ENCODE measurements around the gene CWC27. TPM values are rescaled to one million over a fixed set of nuclear protein-coding genes. Genes with fewer than 3 reads are reported as not detected.

Gene CWC27
- total RNA-seq, 1 donor from 2014 or later: 33.4 TPM

- Mint-ChIP-seq H3K9me3 (ENCODE audit: low read depth) (no peaks in the 10 kb centered on the region), H3K4me1 (ENCODE audit: low read depth) (no peaks in the 10 kb centered on the region), H3K4me3 (ENCODE audit: low read depth) (no peak overlapping the region), H3K36me3 (ENCODE audit: insufficient read depth) (peaks cover 3% of the 10 kb centered on the region), H3K27ac (no peak overlapping the region), H3K27me3 (no peaks in the 10 kb centered on the region)
- TF ChIP-seq, protein P1, sequence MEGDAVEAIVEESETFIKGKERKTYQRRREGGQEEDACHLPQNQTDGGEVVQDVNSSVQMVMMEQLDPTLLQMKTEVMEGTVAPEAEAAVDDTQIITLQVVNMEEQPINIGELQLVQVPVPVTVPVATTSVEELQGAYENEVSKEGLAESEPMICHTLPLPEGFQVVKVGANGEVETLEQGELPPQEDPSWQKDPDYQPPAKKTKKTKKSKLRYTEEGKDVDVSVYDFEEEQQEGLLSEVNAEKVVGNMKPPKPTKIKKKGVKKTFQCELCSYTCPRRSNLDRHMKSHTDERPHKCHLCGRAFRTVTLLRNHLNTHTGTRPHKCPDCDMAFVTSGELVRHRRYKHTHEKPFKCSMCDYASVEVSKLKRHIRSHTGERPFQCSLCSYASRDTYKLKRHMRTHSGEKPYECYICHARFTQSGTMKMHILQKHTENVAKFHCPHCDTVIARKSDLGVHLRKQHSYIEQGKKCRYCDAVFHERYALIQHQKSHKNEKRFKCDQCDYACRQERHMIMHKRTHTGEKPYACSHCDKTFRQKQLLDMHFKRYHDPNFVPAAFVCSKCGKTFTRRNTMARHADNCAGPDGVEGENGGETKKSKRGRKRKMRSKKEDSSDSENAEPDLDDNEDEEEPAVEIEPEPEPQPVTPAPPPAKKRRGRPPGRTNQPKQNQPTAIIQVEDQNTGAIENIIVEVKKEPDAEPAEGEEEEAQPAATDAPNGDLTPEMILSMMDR (IDR thresholded peaks at IDR 0.05; ENCODE audit: unreplicated experiment): no peak
- no peak for DNase-seq (ENCODE audit: low spot score, unreplicated experiment)
Observed at GRCh38 chr5:64786372-64786771, 17.6 kb downstream of the CWC27 start.

DNA sequence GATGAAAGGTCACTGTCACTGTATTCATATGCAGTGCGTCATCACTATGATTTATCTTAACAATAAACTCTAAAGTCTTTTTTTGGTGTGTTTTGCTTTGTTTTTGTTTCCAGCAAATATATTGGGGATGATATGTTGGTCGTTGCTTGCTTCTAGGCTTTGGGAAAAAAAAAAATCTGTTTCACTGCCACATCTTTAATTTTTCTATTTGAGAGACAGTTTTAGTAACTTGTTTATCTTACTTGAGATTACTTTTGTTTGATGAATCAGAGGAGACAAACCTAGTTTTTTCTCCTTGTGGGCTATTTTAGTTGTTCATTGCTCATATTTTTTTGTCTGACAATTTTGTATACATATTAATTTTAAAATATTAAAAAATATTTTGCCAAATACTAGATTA lies 19.4 kb downstream of the CWC27 start:
- H3K4me3 Mint-ChIP-seq (ENCODE audit: low read depth): no peak overlapping the region
- no peaks in the 10 kb centered on the region for H3K9me3 Mint-ChIP-seq (ENCODE audit: low read depth)
- no peaks in the 10 kb centered on the region for H3K4me1 Mint-ChIP-seq (ENCODE audit: low read depth)
- no peaks in the 10 kb centered on the region for H3K27me3 Mint-ChIP-seq
- peaks cover 3% of the 10 kb centered on the region for H3K36me3 Mint-ChIP-seq (ENCODE audit: insufficient read depth)
- no peak for DNase-seq (ENCODE audit: low spot score, unreplicated experiment)
- no peak overlapping the region for H3K27ac Mint-ChIP-seq
- TF ChIP-seq, protein P1 (IDR thresholded peaks at IDR 0.05; ENCODE audit: unreplicated experiment): no peak

DNA sequence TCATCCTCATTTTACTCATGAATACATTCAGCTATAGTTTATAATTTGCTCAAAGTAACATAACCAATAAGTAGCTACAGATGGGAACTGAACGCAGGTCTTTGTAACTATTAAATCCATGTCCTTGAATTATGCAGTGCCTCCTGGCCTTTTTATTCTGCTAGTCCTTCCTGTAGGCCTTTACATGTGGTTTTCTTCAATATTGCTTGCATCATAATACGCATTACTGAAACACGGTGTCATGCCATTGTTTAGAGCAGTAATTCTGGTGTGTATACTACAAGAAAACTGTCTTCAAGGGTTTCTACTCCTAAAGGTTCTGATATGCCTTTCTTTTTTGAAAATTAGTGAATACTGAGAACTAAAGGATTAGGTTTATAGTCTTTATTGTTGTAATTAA lies 20.7 kb downstream of the CWC27 start:
- H3K27ac Mint-ChIP-seq: no peak overlapping the region
- H3K9me3 Mint-ChIP-seq (ENCODE audit: low read depth): no peaks in the 10 kb centered on the region
- peaks cover 5% of the 10 kb centered on the region for H3K4me1 Mint-ChIP-seq (ENCODE audit: low read depth)
- H3K4me3 Mint-ChIP-seq (ENCODE audit: low read depth): no peak overlapping the region
- TF ChIP-seq, protein P1 (IDR thresholded peaks at IDR 0.05; ENCODE audit: unreplicated experiment): no peak
- peaks cover 3% of the 10 kb centered on the region for H3K36me3 Mint-ChIP-seq (ENCODE audit: insufficient read depth)
- H3K27me3 Mint-ChIP-seq: no peaks in the 10 kb centered on the region
- DNase-seq (ENCODE audit: low spot score, unreplicated experiment): no peak

- Mint-ChIP-seq H3K4me3 (ENCODE audit: low read depth) (no peak overlapping the region), H3K27me3 (no peaks in the 10 kb centered on the region), H3K4me1 (ENCODE audit: low read depth) (peaks cover 5% of the 10 kb centered on the region), H3K27ac (no peak overlapping the region), H3K36me3 (ENCODE audit: insufficient read depth) (peaks cover 3% of the 10 kb centered on the region), H3K9me3 (ENCODE audit: low read depth) (no peaks in the 10 kb centered on the region)
- no peak for DNase-seq (ENCODE audit: low spot score, unreplicated experiment)
- TF ChIP-seq, protein P1 (IDR thresholded peaks at IDR 0.05; ENCODE audit: unreplicated experiment): no peak
Observed at GRCh38 chr5:64790210-64790609, 21.5 kb downstream of the CWC27 start.

DNA sequence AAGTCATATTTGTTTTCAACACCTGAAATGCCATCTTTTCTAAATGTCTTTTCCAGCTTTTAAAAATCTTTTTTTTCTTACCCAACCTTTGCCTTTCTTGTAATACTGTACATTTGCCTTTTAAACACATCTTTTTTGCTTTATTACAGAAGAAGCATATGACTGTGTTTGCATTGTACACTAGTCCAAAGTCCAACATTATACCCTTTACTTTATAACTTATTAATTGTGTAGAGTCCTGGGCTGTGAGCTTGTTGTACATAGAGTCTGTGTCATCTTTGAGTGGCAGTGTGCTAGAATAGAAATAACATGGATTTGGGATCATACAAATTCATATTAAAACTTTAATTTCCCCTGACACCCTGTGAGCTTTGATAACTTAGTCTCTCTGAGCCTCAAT lies 23.7 kb downstream of the CWC27 start:
- Mint-ChIP-seq H3K4me3 (ENCODE audit: low read depth) (no peak overlapping the region), H3K9me3 (ENCODE audit: low read depth) (no peaks in the 10 kb centered on the region), H3K4me1 (ENCODE audit: low read depth) (peaks cover 5% of the 10 kb centered on the region), H3K27me3 (no peaks in the 10 kb centered on the region), H3K36me3 (ENCODE audit: insufficient read depth) (no peaks in the 10 kb centered on the region), H3K27ac (no peak overlapping the region)
- DNase-seq (ENCODE audit: low spot score, unreplicated experiment): no peak
- TF ChIP-seq, protein P1 (IDR thresholded peaks at IDR 0.05; ENCODE audit: unreplicated experiment): no peak
